GM23338 (cell line): Measurements from ENCODE around the gene CD58. TPM values are rescaled to one million over a fixed set of nuclear protein-coding genes. Genes with fewer than 3 reads are reported as not detected.

Experiments used
- ATAC-seq: fragments of 200-7000 bp; cut with Tn5 transposase; 3 replicates; pipeline ENCODE4 v1.9.1; 2020
- DNase-seq: peaks from one replicate; pipeline ENCODE4 v3.0.0-alpha.2; 2015; ENCODE audit warnings: low spot score
- H2AFZ ChIP-seq: fragments of 200-600 bp; sonication (generic); 2 replicates; pipeline ENCODE4 v1.8.0; 2016; ENCODE audit warnings: antibody characterized with exemption, mild to moderate bottlenecking, moderate library complexity
- H3F3A ChIP-seq: fragments of 200-600 bp; sonication (generic); replicated peaks from 2 replicates; pipeline ENCODE4 v1.8.0; 2017; ENCODE audit warnings: antibody characterized with exemption, mixed run types, low read depth
- H3K27ac ChIP-seq: fragments of 200-600 bp; sonication (generic); 2 replicates; pipeline ENCODE4 v1.6.1; 2016; ENCODE audit warnings: low read depth
- H3K27me3 ChIP-seq: fragments of 200-600 bp; sonication (generic); 2 replicates; pipeline ENCODE4 v1.8.0; 2016; ENCODE audit warnings: mild to moderate bottlenecking, mixed run types, moderate library complexity; ENCODE audit not compliant: insufficient read depth
- H3K36me3 ChIP-seq: fragments of 200-600 bp; sonication (generic); 2 replicates; pipeline ENCODE4 v1.8.0; 2016; ENCODE audit warnings: mild to moderate bottlenecking; ENCODE audit not compliant: insufficient read depth
- H3K4me1 ChIP-seq: fragments of 200-600 bp; sonication (generic); 2 replicates; pipeline ENCODE4 v1.8.0; 2016; ENCODE audit warnings: mild to moderate bottlenecking, moderate library complexity; ENCODE audit not compliant: insufficient read depth
- H3K4me2 ChIP-seq: fragments of 200-600 bp; sonication (generic); 2 replicates; pipeline ENCODE4 v1.7.1; 2017; ENCODE audit warnings: mixed run types
- H3K4me3 ChIP-seq: fragments of 200-600 bp; sonication (generic); 2 replicates; pipeline ENCODE4 v1.6.1; 2016; ENCODE audit warnings: mixed run types
- H3K79me2 ChIP-seq: fragments of 200-600 bp; sonication (generic); replicated peaks from 2 replicates; pipeline ENCODE4 v1.8.0; 2017; ENCODE audit warnings: mild to moderate bottlenecking; ENCODE audit not compliant: insufficient read depth
- H3K9me2 ChIP-seq: fragments of 200-600 bp; sonication (generic); 2 replicates; pipeline ENCODE4 v1.8.0; 2017; ENCODE audit not compliant: insufficient read depth
- H4K20me1 ChIP-seq: fragments of 200-600 bp; sonication (generic); replicated peaks from 2 replicates; pipeline ENCODE4 v1.8.0; 2017; ENCODE audit warnings: mild to moderate bottlenecking; ENCODE audit not compliant: insufficient read depth
- H3K27ac Mint-ChIP-seq: 2 replicates; pipeline ENCODE4 v1.8.0; 2020; ENCODE audit warnings: inconsistent platforms, mild to moderate bottlenecking, moderate library complexity, mixed read lengths
- H3K27me3 Mint-ChIP-seq: 3 replicates; pipeline ENCODE4 v1.8.0; 2022; ENCODE audit warnings: low read depth, mild to moderate bottlenecking, moderate library complexity, mixed read lengths, inconsistent platforms; ENCODE audit not compliant: insufficient read depth, poor library complexity
- H3K36me3 Mint-ChIP-seq: 3 replicates; pipeline ENCODE4 v1.8.0; 2021; ENCODE audit warnings: low read depth, mild to moderate bottlenecking, inconsistent platforms, moderate library complexity, mixed read lengths
- H3K4me1 Mint-ChIP-seq: 3 replicates; pipeline ENCODE4 v1.8.0; 2020; ENCODE audit warnings: mild to moderate bottlenecking, inconsistent platforms, mixed read lengths
- H3K4me3 Mint-ChIP-seq: 3 replicates; pipeline ENCODE4 v1.8.0; 2021; ENCODE audit warnings: moderate library complexity, mild to moderate bottlenecking, inconsistent platforms, mixed read lengths
- H3K9me3 Mint-ChIP-seq: 3 replicates; pipeline ENCODE4 v1.8.0; 2020; ENCODE audit warnings: moderate library complexity, mild to moderate bottlenecking, inconsistent platforms, mixed read lengths
- CREB1 ChIP-seq: fragments of 250-450 bp; sonication (Bioruptor Pico); IDR thresholded peaks from 2 replicates; pipeline ENCODE4 v1.5.0; 2020; ENCODE audit warnings: low read depth, mild to moderate bottlenecking, moderate library complexity
- CTCF ChIP-seq, 2 experiments: fragments of 200-600 bp in 1 of 2; sonication (generic) in 1 of 2; conservative IDR thresholded peaks; 2 replicates each; pipeline versions ENCODE4 v1.5.1 to v1.6.1; 2016 to 2017; ENCODE audit warnings: antibody characterized with exemption in 2 of 2, low read depth in 2 of 2, mild to moderate bottlenecking in 2 of 2, moderate library complexity in 1 of 2
- ETS1 ChIP-seq: IDR thresholded peaks from 2 replicates; pipeline ENCODE4 v1.6.1; 2016; ENCODE audit warnings: antibody characterized with exemption
- EZH2 ChIP-seq: fragments of 200-600 bp; sonication (generic); IDR thresholded peaks from one replicate; pipeline ENCODE4 v1.8.0; 2017; ENCODE audit warnings: antibody characterized with exemption, mild to moderate bottlenecking, low read depth; ENCODE audit not compliant: unreplicated experiment
- EZH2phosphoT487 ChIP-seq: fragments of 200-600 bp; sonication (generic); IDR thresholded peaks from one replicate; pipeline ENCODE4 v1.8.1; 2018; ENCODE audit warnings: antibody characterized with exemption; ENCODE audit not compliant: unreplicated experiment
- JUNB ChIP-seq: IDR thresholded peaks from one replicate; pipeline ENCODE4 v1.6.1; 2016; ENCODE audit warnings: antibody characterized with exemption; ENCODE audit not compliant: unreplicated experiment
- NANOG ChIP-seq: IDR thresholded peaks from 2 replicates; pipeline ENCODE4 v1.6.1; 2016; ENCODE audit warnings: antibody characterized with exemption, borderline replicate concordance
- POLR2AphosphoS5 ChIP-seq: IDR thresholded peaks from 2 replicates; pipeline ENCODE4 v1.6.1; 2016; ENCODE audit warnings: antibody characterized with exemption, low read depth
- REST ChIP-seq: IDR thresholded peaks from one replicate; pipeline ENCODE4 v1.6.1; 2018; ENCODE audit warnings: antibody characterized with exemption; ENCODE audit not compliant: unreplicated experiment
- STAT1 ChIP-seq: IDR thresholded peaks from one replicate; pipeline ENCODE4 v1.6.1; 2016; ENCODE audit warnings: antibody characterized with exemption; ENCODE audit not compliant: unreplicated experiment
- ZNF114 ChIP-seq: fragments of 250-450 bp; sonication (Bioruptor Pico); IDR thresholded peaks from 2 replicates; pipeline ENCODE4 v1.5.0; 2020; ENCODE audit warnings: mild to moderate bottlenecking, moderate library complexity
- ZNF331 ChIP-seq: fragments of 250-450 bp; sonication (Bioruptor Pico); IDR thresholded peaks from 2 replicates; pipeline ENCODE4 v1.5.0; 2020; ENCODE audit warnings: low read depth, mild to moderate bottlenecking, moderate library complexity
- ZNF462 ChIP-seq: fragments of 250-450 bp; sonication (Bioruptor Pico); IDR thresholded peaks from 2 replicates; pipeline ENCODE4 v1.5.0; 2020; ENCODE audit warnings: mild to moderate bottlenecking, moderate library complexity
- polyA plus RNA-seq: library from polyadenylated mRNA; unstranded; fragments of >200 nt; fragmentation: Nextera tagmentation; extraction: Ambion mirVana; gene quantifications from 2 replicates; pipeline ENCODE4 v1.2.1, GENCODE V29; 2016
- total RNA-seq: library from RNA; depleted of rRNA; stranded (reverse); fragments of >200 nt; shearing (Covaris generic); gene quantifications from 2 replicates; pipeline ENCODE4 v1.2.3, GENCODE V29; 2014

Gene CD58
- total and polyA plus RNA-seq, 2 experiments from 2014 or later = 9.2 to 12.5 TPM

- Histone ChIP-seq H3K27me3 (no peaks in the 10 kb centered on the region), H3K9me2 (no peaks in the 10 kb centered on the region), H3K4me2 (no peak overlapping the region), H3K36me3 (no peaks in the 10 kb centered on the region), H3F3A (no peaks in the 10 kb centered on the region), H3K79me2 (no peaks in the 10 kb centered on the region), H3K4me1 (no peaks in the 10 kb centered on the region), H4K20me1 (no peaks in the 10 kb centered on the region; the same call in 1 of the 2 replicates), H2AFZ (no peak overlapping the region), H3K27ac (peak overlapping the region; percentile 26; the same call in 1 of the 2 replicates), H3K4me3 (no peak overlapping the region)
- H3K4me3 Mint-ChIP-seq = no peak overlapping the region
- H3K4me1 Mint-ChIP-seq = peaks cover 5% of the 10 kb centered on the region; the same call in 2 of the 3 replicates
- H3K9me3 Mint-ChIP-seq = peaks cover 7% of the 10 kb centered on the region; the same call in 2 of the 3 replicates
- ATAC-seq (no peak), DNase-seq (no peak)
- peaks cover 3% of the 10 kb centered on the region; the same call in 2 of the 3 replicates for H3K36me3 Mint-ChIP-seq
- TF ChIP-seq ZNF114 (CRISPR knock-in tag) (no peak), ZNF462 (CRISPR knock-in tag) (no peak), NANOG (no peak), EZH2phosphoT487 (no peak), ZNF331 (CRISPR knock-in tag) (no peak), CREB1 (CRISPR knock-in tag) (no peak), CTCF (conservative IDR thresholded peaks at IDR 0.05; ENCODE audit: low read depth in 2 of 2) (no peak), POLR2AphosphoS5 (no peak), REST (no peak), EZH2 (no peak), JUNB (no peak), ETS1 (no peak), STAT1 (no peak)
- H3K27me3 Mint-ChIP-seq = peaks cover 6% of the 10 kb centered on the region
- H3K27ac Mint-ChIP-seq = no peak overlapping the region
These were observed 55.9 kb downstream of the CD58 start for GRCh38 chr1:116514708-116515525.
